ENCODE data around the gene SUPT6H. TPM values are rescaled to one million over a fixed set of nuclear protein-coding genes. Genes with fewer than 3 reads are reported as not detected.

SUPT6H gene
- total and polyA plus RNA-seq, 2 donors, result 42.1 to 47.2 TPM

GRCh38 chr17:28745786-28746411, 83.9 kb downstream of the SUPT6H start:
- Histone ChIP-seq H3K4me3 (ENCODE audit: low read depth, low read length) (peak overlapping the region; percentile 70), H3K27ac (ENCODE audit: low read depth) (peak overlapping the region; percentile 91), H3K4me1 (ENCODE audit: insufficient read depth) (no peaks in the 10 kb centered on the region), H3K36me3 (ENCODE audit: insufficient read depth) (no peaks in the 10 kb centered on the region)
- no peak for DNase-seq (ENCODE audit: extremely low spot score)
- 67% methylated on average over 4 of the region's 4 CpGs for WGBS

- DNase-seq (ENCODE audit: extremely low spot score), result no peak
- Histone ChIP-seq H3K36me3 (ENCODE audit: insufficient read depth) (no peaks in the 10 kb centered on the region), H3K4me3 (ENCODE audit: low read depth, low read length) (no peak overlapping the region), H3K27ac (ENCODE audit: low read depth) (peak overlapping the region; percentile 57), H3K4me1 (ENCODE audit: insufficient read depth) (no peaks in the 10 kb centered on the region)
- WGBS, result 61% methylated on average over 5 of the region's 5 CpGs
These were observed 84.6 kb downstream of the SUPT6H start for GRCh38 chr17:28746611-28747050.

GRCh38 chr17:28747051-28747691, 85.2 kb downstream of the SUPT6H start:
- no peaks in the 10 kb centered on the region for H3K36me3 ChIP-seq (ENCODE audit: insufficient read depth)
- no peaks in the 10 kb centered on the region for H3K4me1 ChIP-seq (ENCODE audit: insufficient read depth)
- peak overlapping the region; percentile 57 for H3K27ac ChIP-seq (ENCODE audit: low read depth)
- WGBS, result 71% methylated on average over 7 of the region's 7 CpGs
- no peak overlapping the region for H3K4me3 ChIP-seq (ENCODE audit: low read depth, low read length)
- no peak for DNase-seq (ENCODE audit: extremely low spot score)

- Histone ChIP-seq H3K27ac (ENCODE audit: low read depth) (no peak overlapping the region), H3K36me3 (ENCODE audit: insufficient read depth) (no peaks in the 10 kb centered on the region), H3K4me3 (ENCODE audit: low read depth, low read length) (no peak overlapping the region), H3K4me1 (ENCODE audit: insufficient read depth) (no peaks in the 10 kb centered on the region)
- WGBS, result 89% methylated on average over 18 of the region's 18 CpGs
- DNase-seq (ENCODE audit: extremely low spot score), result no peak
These were observed 86.1 kb downstream of the SUPT6H start for GRCh38 chr17:28747801-28748750.

GRCh38 chr17:28748852-28749515, 87.0 kb downstream of the SUPT6H start:
- H3K27ac ChIP-seq (ENCODE audit: low read depth), result no peak overlapping the region

GRCh38 chr17:28749516-28750177, 87.6 kb downstream of the SUPT6H start:
- DNase-seq (ENCODE audit: extremely low spot score), result no peak
- 62% methylated on average over 11 of the region's 11 CpGs for WGBS
- Histone ChIP-seq H3K36me3 (ENCODE audit: insufficient read depth) (no peaks in the 10 kb centered on the region), H3K4me3 (ENCODE audit: low read depth, low read length) (no peak overlapping the region), H3K4me1 (ENCODE audit: insufficient read depth) (no peaks in the 10 kb centered on the region), H3K27ac (ENCODE audit: low read depth) (no peak overlapping the region)

More at GRCh38 chr17:28748852-28749515, 87.0 kb downstream of the SUPT6H start:
- 72% methylated on average over 18 of the region's 18 CpGs for WGBS
- H3K4me3 ChIP-seq (ENCODE audit: low read depth, low read length), result no peak overlapping the region
- H3K4me1 ChIP-seq (ENCODE audit: insufficient read depth), result no peaks in the 10 kb centered on the region
- DNase-seq (ENCODE audit: extremely low spot score), result no peak
- no peaks in the 10 kb centered on the region for H3K36me3 ChIP-seq (ENCODE audit: insufficient read depth)

GRCh38 chr17:28750178-28751047, 88.4 kb downstream of the SUPT6H start:
- no peak overlapping the region for H3K4me3 ChIP-seq (ENCODE audit: low read depth, low read length)
- peak; percentile 81 for DNase-seq (ENCODE audit: extremely low spot score)
- no peak overlapping the region for H3K27ac ChIP-seq (ENCODE audit: low read depth)
- 37% methylated on average over 20 of the region's 20 CpGs for WGBS
- no peaks in the 10 kb centered on the region for H3K4me1 ChIP-seq (ENCODE audit: insufficient read depth)
- no peaks in the 10 kb centered on the region for H3K36me3 ChIP-seq (ENCODE audit: insufficient read depth)

GRCh38 chr17:28751600-28752366, 89.8 kb downstream of the SUPT6H start:
- H3K27ac ChIP-seq (ENCODE audit: low read depth), result no peak overlapping the region
- no peaks in the 10 kb centered on the region for H3K36me3 ChIP-seq (ENCODE audit: insufficient read depth)
- H3K4me3 ChIP-seq (ENCODE audit: low read depth, low read length), result no peak overlapping the region
- H3K4me1 ChIP-seq (ENCODE audit: insufficient read depth), result no peaks in the 10 kb centered on the region
- DNase-seq (ENCODE audit: extremely low spot score), result no peak
- WGBS, result 94% methylated on average over 10 of the region's 10 CpGs

Small RNA genes within 50 kb of the gene (small RNA-seq; reads per million reads assigned to genes)
- not detected for gene SNORD42A
- not detected for gene SNORD42B
- gene SNORD4A, result not detected
- not detected for gene SNORD4B

Other genes starting within 250 kb of the SUPT6H start
- gene SLC13A2, start 188.6 kb upstream of the SUPT6H start, total RNA-seq, result not detected
- 0.03 TPM for gene SLC13A2, start 188.6 kb upstream of the SUPT6H start, polyA plus RNA-seq
- gene FOXN1, start 155.9 kb upstream of the SUPT6H start, total RNA-seq, result 0.11 TPM
- 0.13 TPM for gene FOXN1, start 155.9 kb upstream of the SUPT6H start, polyA plus RNA-seq
- 15.2 TPM for gene UNC119, start 109.6 kb upstream of the SUPT6H start, total RNA-seq
- 24.4 TPM for gene UNC119, start 109.6 kb upstream of the SUPT6H start, polyA plus RNA-seq
- 21.1 TPM for gene PIGS, start 90.7 kb upstream of the SUPT6H start, total RNA-seq
- 64.4 TPM for gene PIGS, start 90.7 kb upstream of the SUPT6H start, polyA plus RNA-seq
- 9.6 TPM for gene ALDOC, start 85.3 kb upstream of the SUPT6H start, total RNA-seq
- 34.2 TPM for gene ALDOC, start 85.3 kb upstream of the SUPT6H start, polyA plus RNA-seq
- 17.9 TPM for gene SPAG5, start 63.2 kb upstream of the SUPT6H start, total RNA-seq
- 2.7 TPM for gene SPAG5, start 63.2 kb upstream of the SUPT6H start, polyA plus RNA-seq
- gene RSKR, start 48.0 kb upstream of the SUPT6H start, total RNA-seq, result 13.0 TPM
- gene RSKR, start 48.0 kb upstream of the SUPT6H start, polyA plus RNA-seq, result 2.4 TPM
- 66.6 TPM for gene BLTP2, start 17.0 kb upstream of the SUPT6H start, total RNA-seq
- gene BLTP2, start 17.0 kb upstream of the SUPT6H start, polyA plus RNA-seq, result 42.1 TPM
- gene SDF2, start 299 bp upstream of the SUPT6H start, total RNA-seq, result 35.8 TPM
- 73.1 TPM for gene SDF2, start 299 bp upstream of the SUPT6H start, polyA plus RNA-seq
- gene PROCA1, start 49.7 kb downstream of the SUPT6H start, total RNA-seq, result 1.7 TPM
- 1.8 TPM for gene PROCA1, start 49.7 kb downstream of the SUPT6H start, polyA plus RNA-seq
- gene RAB34, start 55.7 kb downstream of the SUPT6H start, total RNA-seq, result 63.7 TPM
- gene RAB34, start 55.7 kb downstream of the SUPT6H start, polyA plus RNA-seq, result 170 TPM
- gene RPL23A, start 57.8 kb downstream of the SUPT6H start, total RNA-seq, result 428 TPM
- 1,648 TPM for gene RPL23A, start 57.8 kb downstream of the SUPT6H start, polyA plus RNA-seq
- gene TLCD1, start 64.0 kb downstream of the SUPT6H start, total RNA-seq, result 1.7 TPM
- gene TLCD1, start 64.0 kb downstream of the SUPT6H start, polyA plus RNA-seq, result 5.1 TPM
- 3.2 TPM for gene NEK8, start 66.6 kb downstream of the SUPT6H start, total RNA-seq
- gene NEK8, start 66.6 kb downstream of the SUPT6H start, polyA plus RNA-seq, result 2.1 TPM
- 14.7 TPM for gene TRAF4, start 81.8 kb downstream of the SUPT6H start, total RNA-seq
- 22.8 TPM for gene TRAF4, start 81.8 kb downstream of the SUPT6H start, polyA plus RNA-seq
- 6.8 TPM for gene FAM222B, start 180.6 kb downstream of the SUPT6H start, total RNA-seq
- 15.0 TPM for gene FAM222B, start 180.6 kb downstream of the SUPT6H start, polyA plus RNA-seq
- gene ERAL1, start 192.8 kb downstream of the SUPT6H start, total RNA-seq, result 16.0 TPM
- 35.8 TPM for gene ERAL1, start 192.8 kb downstream of the SUPT6H start, polyA plus RNA-seq
- gene FLOT2, start 235.5 kb downstream of the SUPT6H start, total RNA-seq, result 25.1 TPM
- 120 TPM for gene FLOT2, start 235.5 kb downstream of the SUPT6H start, polyA plus RNA-seq
- gene DHRS13, start 240.9 kb downstream of the SUPT6H start, total RNA-seq, result 8.5 TPM
- gene DHRS13, start 240.9 kb downstream of the SUPT6H start, polyA plus RNA-seq, result 8.8 TPM